Stomach (tissue), 4 donors: ENCODE results near the gene CMYA5.

Source experiments
- EP300 ChIP-seq: sonication (generic); formaldehyde crosslinking; IDR thresholded peaks from one replicate; pipeline ENCODE4 v1.6.1; 2017; ENCODE audit warnings: antibody characterized with exemption
- POLR2A ChIP-seq, 4 donors: fragments of 450-650 bp; IDR thresholded peaks; one replicate each; pipeline ENCODE4 v1.6.1; 2016; ENCODE audit warnings: antibody characterized with exemption in 4 of 4, control low read depth in 2 of 4, mild to moderate bottlenecking in 1 of 4, moderate library complexity in 1 of 4
- POLR2AphosphoS5 ChIP-seq, 3 donors: sonication (generic); formaldehyde crosslinking; IDR thresholded peaks; one replicate each; pipeline ENCODE4 v1.6.1; 2016; ENCODE audit warnings: antibody characterized with exemption in 3 of 3
- TF ChIP-seq, protein P1 (sequence below), 7 experiments: fragments of 450-650 bp in 4 of 7; fragments of 200-600 bp in 3 of 7; sonication (generic) in 3 of 7; IDR thresholded peaks; one replicate each; pipeline ENCODE4 v1.5.1; 2016 to 2019; ENCODE audit warnings: antibody characterized with exemption in 7 of 7, control low read depth in 2 of 7, mild to moderate bottlenecking in 1 of 7

DNA sequence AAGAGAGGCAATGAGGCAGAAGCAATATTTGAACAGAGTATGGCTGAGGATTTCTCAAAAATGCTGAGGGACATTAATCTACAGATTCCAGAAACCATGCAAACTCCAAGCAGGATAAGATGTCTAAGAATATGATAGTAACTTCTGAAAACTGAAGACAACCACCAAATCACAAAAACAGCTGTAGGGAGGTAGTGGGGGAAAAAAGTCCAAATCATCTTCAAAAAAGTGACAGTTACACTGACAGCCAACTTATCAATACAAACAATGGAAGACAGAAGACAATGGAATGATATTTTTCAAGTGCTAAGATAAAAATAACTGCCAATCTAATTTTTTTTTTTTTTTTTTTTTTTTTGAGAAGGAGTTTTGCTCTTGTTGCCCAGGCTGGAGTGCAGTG is 30.5 kb downstream of the CMYA5 start:
- TF ChIP-seq, protein P1, sequence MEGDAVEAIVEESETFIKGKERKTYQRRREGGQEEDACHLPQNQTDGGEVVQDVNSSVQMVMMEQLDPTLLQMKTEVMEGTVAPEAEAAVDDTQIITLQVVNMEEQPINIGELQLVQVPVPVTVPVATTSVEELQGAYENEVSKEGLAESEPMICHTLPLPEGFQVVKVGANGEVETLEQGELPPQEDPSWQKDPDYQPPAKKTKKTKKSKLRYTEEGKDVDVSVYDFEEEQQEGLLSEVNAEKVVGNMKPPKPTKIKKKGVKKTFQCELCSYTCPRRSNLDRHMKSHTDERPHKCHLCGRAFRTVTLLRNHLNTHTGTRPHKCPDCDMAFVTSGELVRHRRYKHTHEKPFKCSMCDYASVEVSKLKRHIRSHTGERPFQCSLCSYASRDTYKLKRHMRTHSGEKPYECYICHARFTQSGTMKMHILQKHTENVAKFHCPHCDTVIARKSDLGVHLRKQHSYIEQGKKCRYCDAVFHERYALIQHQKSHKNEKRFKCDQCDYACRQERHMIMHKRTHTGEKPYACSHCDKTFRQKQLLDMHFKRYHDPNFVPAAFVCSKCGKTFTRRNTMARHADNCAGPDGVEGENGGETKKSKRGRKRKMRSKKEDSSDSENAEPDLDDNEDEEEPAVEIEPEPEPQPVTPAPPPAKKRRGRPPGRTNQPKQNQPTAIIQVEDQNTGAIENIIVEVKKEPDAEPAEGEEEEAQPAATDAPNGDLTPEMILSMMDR (IDR thresholded peaks at IDR 0.05) = no peak
- TF ChIP-seq EP300 = no peak
- no peak for TF ChIP-seq POLR2A (IDR thresholded peaks at IDR 0.05)
- no peak for TF ChIP-seq POLR2AphosphoS5 (IDR thresholded peaks at IDR 0.05)
